ENCODE results near the gene MAP4K2. TPM values are rescaled to one million over a fixed set of nuclear protein-coding genes. Genes with fewer than 3 reads are reported as not detected.
A peak's percentile ranks its signal among the peaks of the same experiment; 100 is the strongest.

Gene MAP4K2
- total RNA-seq, 1 donor from 2014 or later = 202 TPM

GRCh38 chr11:64769283-64769682 is 33.7 kb downstream of the MAP4K2 start:
- no peaks in the 10 kb centered on the region for H3K9me3 Mint-ChIP-seq (ENCODE audit: unreplicated experiment)
- peak overlapping the region; percentile 45 for H3K27ac Mint-ChIP-seq (ENCODE audit: unreplicated experiment)
- H3K27me3 Mint-ChIP-seq (ENCODE audit: unreplicated experiment) = peaks cover 9% of the 10 kb centered on the region
- peak overlapping the region; percentile 68 for H3K4me3 Mint-ChIP-seq (ENCODE audit: unreplicated experiment)
- peaks cover 43% of the 10 kb centered on the region for H3K4me1 Mint-ChIP-seq (ENCODE audit: unreplicated experiment)
- peaks cover 86% of the 10 kb centered on the region for H3K36me3 Mint-ChIP-seq (ENCODE audit: low read depth, unreplicated experiment)
- no peak for TF ChIP-seq CTCF (IDR thresholded peaks at IDR 0.05; ENCODE audit: unreplicated experiment)
- DNase-seq (ENCODE audit: low spot score) = no peak

- H3K4me3 Mint-ChIP-seq (ENCODE audit: unreplicated experiment) = peak overlapping the region; percentile 77
- no peak for DNase-seq (ENCODE audit: low spot score)
- TF ChIP-seq CTCF (IDR thresholded peaks at IDR 0.05; ENCODE audit: unreplicated experiment) = no peak
- peak overlapping the region; percentile 30 for H3K27ac Mint-ChIP-seq (ENCODE audit: unreplicated experiment)
- peaks cover 9% of the 10 kb centered on the region for H3K27me3 Mint-ChIP-seq (ENCODE audit: unreplicated experiment)
- H3K9me3 Mint-ChIP-seq (ENCODE audit: unreplicated experiment) = no peaks in the 10 kb centered on the region
- H3K4me1 Mint-ChIP-seq (ENCODE audit: unreplicated experiment) = peaks cover 46% of the 10 kb centered on the region
- peaks cover 85% of the 10 kb centered on the region for H3K36me3 Mint-ChIP-seq (ENCODE audit: low read depth, unreplicated experiment)
Observed at GRCh38 chr11:64768300-64768694, 34.7 kb downstream of the MAP4K2 start.

GRCh38 chr11:64767344-64768299 is 35.4 kb downstream of the MAP4K2 start:
- H3K27ac Mint-ChIP-seq (ENCODE audit: unreplicated experiment) = peak overlapping the region; percentile 48

GRCh38 chr11:64766881-64767280 is 36.1 kb downstream of the MAP4K2 start:
- Mint-ChIP-seq H3K9me3 (ENCODE audit: unreplicated experiment) (no peaks in the 10 kb centered on the region), H3K36me3 (ENCODE audit: low read depth, unreplicated experiment) (peaks cover 83% of the 10 kb centered on the region), H3K4me1 (ENCODE audit: unreplicated experiment) (peaks cover 46% of the 10 kb centered on the region), H3K27me3 (ENCODE audit: unreplicated experiment) (peaks cover 13% of the 10 kb centered on the region), H3K4me3 (ENCODE audit: unreplicated experiment) (no peak overlapping the region), H3K27ac (ENCODE audit: unreplicated experiment) (peak overlapping the region; percentile 48)
- TF ChIP-seq CTCF (IDR thresholded peaks at IDR 0.05; ENCODE audit: unreplicated experiment) = no peak
- no peak for DNase-seq (ENCODE audit: low spot score)

More at GRCh38 chr11:64767344-64768299, 35.4 kb downstream of the MAP4K2 start:
- peak overlapping the region; percentile 77 for H3K4me3 Mint-ChIP-seq (ENCODE audit: unreplicated experiment)
- peak; percentile 87 for TF ChIP-seq CTCF (IDR thresholded peaks at IDR 0.05; ENCODE audit: unreplicated experiment)
- no peaks in the 10 kb centered on the region for H3K9me3 Mint-ChIP-seq (ENCODE audit: unreplicated experiment)
- peaks cover 46% of the 10 kb centered on the region for H3K4me1 Mint-ChIP-seq (ENCODE audit: unreplicated experiment)
- peak; percentile 85 for DNase-seq (ENCODE audit: low spot score)
- H3K27me3 Mint-ChIP-seq (ENCODE audit: unreplicated experiment) = peaks cover 9% of the 10 kb centered on the region
- H3K36me3 Mint-ChIP-seq (ENCODE audit: low read depth, unreplicated experiment) = peaks cover 84% of the 10 kb centered on the region
